ENCODE measurements around the gene NRBF2. TPM values are rescaled to one million over a fixed set of nuclear protein-coding genes. Genes with fewer than 3 reads are reported as not detected.
A peak's percentile ranks its signal among the peaks of the same experiment; 100 is the strongest.

The NRBF2 gene
- polyA plus RNA-seq, 3 donors, result 13.6 to 38.1 (median 17.9) TPM

GRCh38 chr10:63105225-63106110 is 27.7 kb upstream of the NRBF2 start:
- TF ChIP-seq, protein P1, sequence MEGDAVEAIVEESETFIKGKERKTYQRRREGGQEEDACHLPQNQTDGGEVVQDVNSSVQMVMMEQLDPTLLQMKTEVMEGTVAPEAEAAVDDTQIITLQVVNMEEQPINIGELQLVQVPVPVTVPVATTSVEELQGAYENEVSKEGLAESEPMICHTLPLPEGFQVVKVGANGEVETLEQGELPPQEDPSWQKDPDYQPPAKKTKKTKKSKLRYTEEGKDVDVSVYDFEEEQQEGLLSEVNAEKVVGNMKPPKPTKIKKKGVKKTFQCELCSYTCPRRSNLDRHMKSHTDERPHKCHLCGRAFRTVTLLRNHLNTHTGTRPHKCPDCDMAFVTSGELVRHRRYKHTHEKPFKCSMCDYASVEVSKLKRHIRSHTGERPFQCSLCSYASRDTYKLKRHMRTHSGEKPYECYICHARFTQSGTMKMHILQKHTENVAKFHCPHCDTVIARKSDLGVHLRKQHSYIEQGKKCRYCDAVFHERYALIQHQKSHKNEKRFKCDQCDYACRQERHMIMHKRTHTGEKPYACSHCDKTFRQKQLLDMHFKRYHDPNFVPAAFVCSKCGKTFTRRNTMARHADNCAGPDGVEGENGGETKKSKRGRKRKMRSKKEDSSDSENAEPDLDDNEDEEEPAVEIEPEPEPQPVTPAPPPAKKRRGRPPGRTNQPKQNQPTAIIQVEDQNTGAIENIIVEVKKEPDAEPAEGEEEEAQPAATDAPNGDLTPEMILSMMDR (IDR thresholded peaks at IDR 0.05), result no peak
- Histone ChIP-seq H3K4me3 (replicated peaks in 1 of 3; ENCODE audit: low read depth in 2 of 3, low read length in 3 of 3) (no peak overlapping the region), H3K79me2 (ENCODE audit: insufficient read depth, low read length) (no peaks in the 10 kb centered on the region), H3K27ac (ENCODE audit: low read depth in 1 of 2, low read length in 2 of 2) (no peak overlapping the region), H2AFZ (ENCODE audit: insufficient read depth, low read depth, low read length, poor library complexity, severe bottlenecking) (no peak overlapping the region), H3K9ac (ENCODE audit: insufficient read depth, low read length, poor library complexity, severe bottlenecking) (no peak overlapping the region), H3K9me3 (replicated peaks in 1 of 2; ENCODE audit: control insufficient read depth in 1 of 2, insufficient read depth in 1 of 2, low read length in 2 of 2) (no peaks in the 10 kb centered on the region), H3K4me1 (ENCODE audit: control insufficient read depth in 1 of 2, insufficient read depth in 2 of 2, low read length in 2 of 2) (no peaks in the 10 kb centered on the region), H3K4me2 (replicated peaks; ENCODE audit: extremely low read depth, low read length, poor library complexity, severe bottlenecking) (no peak overlapping the region), H3K36me3 (replicated peaks in 1 of 2; ENCODE audit: control insufficient read depth in 1 of 2, insufficient read depth in 2 of 2, low read length in 2 of 2) (no peaks in the 10 kb centered on the region), H4K20me1 (ENCODE audit: insufficient read depth, low read length) (no peaks in the 10 kb centered on the region), H3K27me3 (ENCODE audit: control insufficient read depth in 2 of 2, insufficient read depth in 2 of 2, low read length in 2 of 2) (no peaks in the 10 kb centered on the region)
- WGBS (ENCODE audit: insufficient coverage), result 100% methylated on average over 6 of the region's 11 CpGs
- Mint-ChIP-seq H3K36me3 (no peaks in the 10 kb centered on the region), H3K4me3 (no peak overlapping the region), H3K9me3 (peaks cover 0 to 9% (median 2%) of the 10 kb centered on the region in 7 donors), H3K27me3 (ENCODE audit: low read depth in 3 of 3) (peaks cover 3 to 11% (median 8%) of the 10 kb centered on the region in 3 donors), H3K4me1 (peaks cover 8% of the 10 kb centered on the region), H3K27ac (peak overlapping the region in 1 of 7 donors; percentile 38)
- intact Hi-C loops (cut with micrococcal nuclease), result no loop called here
- DNase-seq, result no peak

DNA sequence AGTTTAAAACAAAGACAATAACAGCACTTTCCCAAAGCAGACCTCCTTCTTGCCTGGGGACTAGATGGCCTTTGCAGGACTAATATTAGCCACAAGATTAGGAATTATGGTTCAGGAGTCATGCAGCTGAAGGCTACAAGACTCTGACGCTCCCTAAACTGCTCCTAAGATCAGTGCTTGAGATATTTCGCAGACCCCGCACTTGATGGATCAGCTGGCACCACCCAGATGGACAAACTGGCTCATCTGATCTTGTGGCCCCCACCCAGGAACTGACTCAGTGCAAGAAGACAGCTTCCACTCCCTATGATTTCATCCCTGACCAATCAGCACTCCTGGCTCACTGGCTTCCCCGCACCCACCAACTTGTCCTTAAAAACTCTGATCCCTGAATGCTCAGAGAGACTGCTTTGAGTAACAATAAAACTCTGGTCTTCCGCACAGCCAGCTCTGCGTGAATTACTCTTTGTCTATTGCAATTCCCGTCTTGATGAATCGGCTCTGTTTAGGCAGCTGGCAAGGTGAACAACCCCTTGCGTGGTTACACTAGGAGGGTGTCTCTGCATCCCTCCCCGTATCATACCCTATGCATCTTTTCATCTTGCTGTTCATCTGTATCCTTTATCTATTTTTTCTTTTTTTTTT is 26.9 kb upstream of the NRBF2 start:
- Histone ChIP-seq H3K4me1 (ENCODE audit: control insufficient read depth in 1 of 2, insufficient read depth in 2 of 2, low read length in 2 of 2) (no peaks in the 10 kb centered on the region), H3K9me3 (replicated peaks in 1 of 2; ENCODE audit: control insufficient read depth in 1 of 2, insufficient read depth in 1 of 2, low read length in 2 of 2) (no peaks in the 10 kb centered on the region), H3K27me3 (ENCODE audit: control insufficient read depth in 2 of 2, insufficient read depth in 2 of 2, low read length in 2 of 2) (no peaks in the 10 kb centered on the region), H3K27ac (ENCODE audit: low read depth in 1 of 2, low read length in 2 of 2) (no peak overlapping the region), H3K4me2 (replicated peaks; ENCODE audit: extremely low read depth, low read length, poor library complexity, severe bottlenecking) (no peak overlapping the region), H3K79me2 (ENCODE audit: insufficient read depth, low read length) (no peaks in the 10 kb centered on the region), H2AFZ (ENCODE audit: insufficient read depth, low read depth, low read length, poor library complexity, severe bottlenecking) (no peak overlapping the region), H3K36me3 (replicated peaks in 1 of 2; ENCODE audit: control insufficient read depth in 1 of 2, insufficient read depth in 2 of 2, low read length in 2 of 2) (no peaks in the 10 kb centered on the region), H3K4me3 (replicated peaks in 1 of 3; ENCODE audit: low read depth in 2 of 3, low read length in 3 of 3) (no peak overlapping the region), H3K9ac (ENCODE audit: insufficient read depth, low read length, poor library complexity, severe bottlenecking) (no peak overlapping the region), H4K20me1 (ENCODE audit: insufficient read depth, low read length) (no peaks in the 10 kb centered on the region)
- peaks cover 8% of the 10 kb centered on the region for H3K4me1 Mint-ChIP-seq
- H3K9me3 Mint-ChIP-seq, result peaks cover 0 to 9% (median 2%) of the 10 kb centered on the region in 7 donors
- H3K27ac Mint-ChIP-seq, result peak overlapping the region in 1 of 7 donors; percentile 64
- H3K4me3 Mint-ChIP-seq, result no peak overlapping the region
- H3K27me3 Mint-ChIP-seq (ENCODE audit: low read depth in 3 of 3), result peaks cover 3 to 10% (median 8%) of the 10 kb centered on the region in 3 donors
- H3K36me3 Mint-ChIP-seq, result no peaks in the 10 kb centered on the region
- no peak for DNase-seq
- intact Hi-C loops (cut with micrococcal nuclease), result no loop called here
- 83% methylated on average over 7 of the region's 10 CpGs for WGBS (ENCODE audit: insufficient coverage)
- TF ChIP-seq, protein P1 (IDR thresholded peaks at IDR 0.05), result no peak

Measured in CD14-positive monocyte (primary cell).